DMS53 treated with DMSO at 0.1 percent for 48 hours (cell line): ENCODE results near the gene ALG14.

Experiments
- DNase-seq: peaks from one replicate; lab custom pipeline; 2025; ENCODE audit not compliant: unreplicated experiment; lab: John Stamatoyannopoulos, UW

The ALG14 gene

DNA sequence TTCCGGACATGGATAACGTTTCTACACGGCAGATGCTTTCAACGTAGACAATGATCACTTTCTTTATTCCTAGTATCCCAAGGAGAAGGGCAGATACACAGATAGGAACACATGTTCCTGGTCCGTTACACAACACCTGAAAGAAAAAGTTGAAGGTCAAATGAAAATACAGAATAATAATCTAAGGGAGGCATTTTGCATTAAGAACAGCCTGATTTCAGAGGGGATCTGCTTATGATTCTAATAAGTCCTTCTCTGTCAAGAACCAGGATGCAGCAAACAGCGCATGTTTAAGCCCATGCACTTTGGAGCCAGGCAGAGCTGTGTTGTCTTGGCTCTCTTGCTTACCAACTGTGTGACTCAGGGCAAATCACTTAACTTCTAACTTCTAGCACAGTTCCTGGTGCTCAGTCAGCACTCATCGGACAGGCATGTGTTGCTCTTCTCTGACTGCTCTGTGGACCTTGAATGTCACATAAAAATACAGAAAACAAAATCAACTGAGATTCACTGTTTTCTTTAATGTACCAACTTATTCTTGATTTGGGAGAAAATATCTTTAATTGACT lies 89.5 kb downstream of the ALG14 start:
- no peak for DNase-seq

DNA sequence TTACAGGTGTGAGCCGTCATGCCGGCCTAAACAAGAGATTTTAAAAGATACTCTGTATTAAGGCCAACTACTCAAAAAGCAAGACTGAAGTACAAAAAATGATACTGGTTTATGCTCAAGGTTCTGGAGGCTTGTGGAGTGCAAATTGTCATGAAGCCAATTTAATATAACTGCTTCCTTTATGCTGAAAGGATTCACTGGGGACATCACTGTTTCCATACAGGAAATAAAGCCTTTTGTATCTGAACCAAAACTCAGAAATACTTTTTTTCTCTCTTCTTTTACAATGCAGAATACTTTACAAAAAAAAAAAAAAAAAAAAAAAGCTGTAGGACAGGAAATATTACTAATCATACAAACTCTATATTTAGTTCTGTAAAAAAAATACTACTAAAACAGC lies 90.4 kb downstream of the ALG14 start:
- no peak for DNase-seq

DNA sequence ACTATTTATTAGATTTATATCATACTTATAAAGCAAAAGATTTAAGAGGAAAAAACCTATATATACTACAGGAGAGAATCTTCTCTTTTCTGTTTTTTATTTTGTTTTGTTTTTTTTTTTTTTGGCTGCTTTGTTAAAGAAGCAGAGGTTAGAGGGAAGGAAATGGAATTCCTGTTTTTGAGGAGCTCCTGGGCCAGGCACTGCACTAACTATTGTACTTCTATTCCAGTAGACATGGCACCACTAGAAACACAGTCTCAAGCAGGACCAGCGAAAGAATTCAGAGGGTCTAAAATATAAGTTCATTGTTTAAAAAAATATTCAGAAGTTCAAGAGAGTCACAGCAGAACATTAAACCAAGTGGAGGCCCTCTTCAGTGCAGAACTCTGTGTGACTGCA lies 91.2 kb downstream of the ALG14 start:
- DNase-seq = no peak

DNA sequence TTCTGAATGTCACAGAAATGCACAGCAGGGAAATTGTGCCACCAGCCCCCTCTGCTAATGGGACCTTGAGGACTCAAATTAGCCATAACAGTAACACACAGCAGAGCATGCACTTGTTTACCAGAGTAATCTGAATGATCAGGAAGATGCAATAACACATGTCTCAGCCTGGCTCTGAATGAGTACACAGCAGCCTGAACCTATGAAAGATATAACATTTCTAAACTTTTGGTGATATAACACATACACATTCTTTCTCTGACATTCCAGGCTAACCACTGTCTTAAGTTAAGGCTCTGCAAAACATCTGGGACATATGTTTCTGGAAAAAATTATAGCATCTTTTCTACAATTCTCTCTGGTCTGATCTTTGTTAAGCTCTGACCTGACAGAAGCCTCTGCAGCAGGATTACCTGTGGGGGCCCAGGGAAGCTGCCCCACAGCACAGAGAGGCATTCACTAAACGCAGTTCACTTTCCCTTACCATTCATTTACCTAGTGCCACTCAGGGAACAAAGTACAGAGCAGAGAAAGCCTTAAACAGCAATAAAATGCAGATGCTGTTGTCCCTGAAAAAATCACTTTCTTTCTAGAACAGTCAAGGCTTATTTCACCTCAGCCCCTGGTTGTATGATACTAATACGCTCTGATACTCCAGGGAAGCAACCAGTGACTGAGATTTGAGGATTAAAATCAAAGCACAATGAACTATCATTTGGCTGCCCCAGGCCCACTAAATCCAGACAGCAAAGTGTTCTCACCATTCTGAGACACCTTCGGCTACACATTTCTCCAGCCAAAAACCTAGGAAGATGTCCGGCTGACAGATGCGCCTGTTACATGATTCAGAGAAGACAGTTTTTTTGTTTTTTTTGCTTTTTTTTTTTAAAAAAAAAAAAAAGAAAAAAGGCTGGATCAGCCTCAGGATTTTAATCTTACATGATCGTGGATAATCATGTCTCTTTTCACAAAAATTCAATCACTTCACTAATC lies 91.9 kb downstream of the ALG14 start:
- no peak for DNase-seq

DNA sequence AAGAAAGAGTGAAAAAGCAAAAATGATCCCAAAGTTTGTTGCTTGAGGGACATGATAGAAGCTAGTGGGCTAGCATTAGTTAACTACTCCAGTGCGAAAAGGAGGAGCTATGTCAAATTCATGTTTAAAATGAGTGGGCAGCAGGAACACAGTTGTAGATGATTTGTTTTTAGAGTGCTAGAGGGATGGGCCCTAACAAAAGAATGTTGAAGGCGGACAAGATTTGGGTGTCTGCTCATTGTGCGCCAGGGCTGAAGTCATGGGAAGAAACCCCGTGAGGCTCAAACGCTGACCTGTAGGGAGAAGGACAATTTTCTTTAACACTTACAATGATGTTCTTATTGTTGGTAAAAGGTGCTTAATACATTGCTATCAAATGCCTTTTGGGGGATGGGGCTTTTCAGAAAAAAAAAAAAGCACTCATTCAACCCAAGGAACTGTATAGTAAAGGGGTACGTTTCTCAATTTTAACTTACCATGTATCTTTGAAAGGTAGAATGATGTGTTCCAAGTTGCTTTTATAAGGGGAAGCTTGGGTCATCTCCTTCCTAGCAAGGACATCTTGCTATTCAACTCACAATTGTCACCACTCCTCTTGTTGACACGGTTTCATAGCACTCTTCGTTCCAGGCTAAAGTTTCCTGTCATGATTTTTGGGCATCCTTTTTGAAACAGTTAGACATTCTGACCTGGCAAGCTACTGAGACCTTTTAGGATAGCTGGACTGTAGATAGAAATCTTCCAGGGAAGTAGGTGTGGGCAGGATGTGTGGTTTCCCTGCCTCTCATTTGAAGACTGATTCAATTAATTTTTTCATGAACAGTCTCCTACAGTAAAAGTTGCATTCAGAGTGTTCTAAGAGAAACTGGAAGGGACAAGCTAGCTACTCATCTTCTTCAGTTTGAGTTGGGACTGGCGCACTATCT lies 92.8 kb downstream of the ALG14 start:
- DNase-seq = no peak

DNA sequence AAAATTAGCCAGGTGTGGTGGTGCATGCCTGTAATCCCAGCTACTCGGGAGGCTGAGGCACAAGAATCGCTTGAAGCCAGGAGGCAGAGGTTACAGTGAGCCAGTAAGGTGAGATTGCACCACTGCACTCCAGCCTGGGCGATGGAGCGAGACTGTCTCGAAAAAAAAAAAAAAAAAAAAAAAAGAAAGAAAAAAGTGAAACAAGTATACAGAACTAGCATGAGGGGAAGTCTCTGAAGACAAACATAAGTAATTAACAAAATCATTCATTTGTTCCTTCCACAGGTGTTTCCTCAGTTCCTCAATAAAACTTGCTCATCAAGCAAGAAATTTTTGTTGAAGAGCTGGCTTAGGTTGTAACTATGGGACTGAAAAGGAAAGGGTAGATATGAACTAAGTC lies 93.6 kb downstream of the ALG14 start:
- no peak for DNase-seq

DNA sequence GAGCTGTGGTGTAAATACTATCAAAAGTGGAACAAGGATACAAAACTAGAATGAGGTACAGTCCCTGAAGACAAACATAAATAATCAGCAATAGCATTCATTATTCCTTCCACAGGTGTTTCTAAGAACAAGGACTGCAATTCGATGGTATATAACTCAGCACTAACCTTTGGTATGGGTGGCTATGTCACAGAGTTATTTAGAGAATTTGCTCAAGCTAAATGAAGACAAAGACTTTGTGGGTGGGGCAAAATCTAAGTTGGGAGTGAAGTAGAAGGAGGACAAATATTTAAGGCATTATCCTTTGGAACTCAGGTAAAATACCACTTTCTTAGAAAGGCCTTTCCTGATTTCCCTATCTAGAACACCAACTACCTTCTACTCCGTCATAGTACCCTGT lies 94.3 kb downstream of the ALG14 start:
- no peak for DNase-seq

DNA sequence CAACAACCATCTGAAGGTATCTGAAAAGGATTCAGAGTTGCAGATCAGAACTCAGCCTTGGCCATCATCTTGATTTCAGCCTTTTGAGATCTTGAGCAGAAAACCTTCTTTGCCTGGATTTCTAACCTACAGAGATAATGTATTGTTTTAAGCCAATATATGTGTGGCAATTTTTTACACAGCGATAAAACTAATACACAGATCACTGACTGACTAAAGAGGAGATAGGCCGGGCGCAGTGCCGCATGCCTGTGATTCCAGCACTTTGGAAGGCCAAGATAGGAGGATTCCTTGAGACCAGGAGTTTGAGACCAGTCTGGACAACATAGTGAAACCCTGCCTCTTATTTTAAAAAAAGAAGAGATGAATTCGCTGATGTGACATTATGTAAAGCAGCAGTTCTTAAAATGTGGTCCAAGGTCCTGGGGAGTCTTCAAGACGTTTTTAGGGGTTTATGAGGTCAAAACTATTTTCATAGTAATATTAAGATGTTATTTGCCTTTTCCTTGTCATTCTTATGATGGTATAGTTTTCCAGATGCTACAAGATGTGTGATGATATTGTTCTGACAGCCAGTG lies 95.7 kb downstream of the ALG14 start:
- DNase-seq = no peak

DNA sequence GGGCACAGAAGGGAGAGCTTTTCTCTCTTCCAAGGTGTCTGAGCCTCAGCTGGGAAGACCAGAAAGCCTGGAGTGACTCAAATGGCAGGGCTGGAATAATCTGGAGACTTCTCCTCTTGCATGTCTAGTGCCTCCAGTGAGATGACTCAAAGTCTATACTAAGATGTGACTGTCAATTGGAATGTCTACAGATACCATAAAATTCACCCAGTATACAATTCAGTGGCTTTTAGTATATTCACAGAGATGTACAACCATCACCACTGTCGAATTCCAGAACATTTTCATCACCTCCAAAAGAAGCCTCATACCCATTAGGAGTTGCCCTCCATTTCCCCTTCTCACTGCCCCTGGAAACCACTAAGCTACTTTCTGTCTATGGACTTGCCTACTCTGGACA lies 97.9 kb downstream of the ALG14 start:
- no peak for DNase-seq

DNA sequence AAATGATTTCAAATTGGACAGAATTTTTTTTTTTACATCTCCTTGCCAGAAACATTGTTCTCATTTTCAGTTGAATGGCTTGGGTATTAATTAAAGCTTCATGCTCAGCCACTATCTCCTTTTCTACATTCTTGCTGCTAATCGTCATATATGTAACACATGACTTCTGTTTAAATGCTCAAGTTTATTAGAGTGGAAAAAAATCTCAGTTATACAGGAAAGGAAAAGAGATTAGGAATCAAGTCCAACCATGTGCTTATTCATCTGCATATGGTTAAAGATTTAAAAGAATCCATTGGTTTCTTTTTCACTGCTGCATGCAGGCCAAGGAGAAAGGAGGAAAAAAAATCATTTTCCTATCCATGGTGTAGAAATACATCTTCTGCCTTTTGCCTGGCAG lies 98.5 kb downstream of the ALG14 start:
- DNase-seq = no peak

DNA sequence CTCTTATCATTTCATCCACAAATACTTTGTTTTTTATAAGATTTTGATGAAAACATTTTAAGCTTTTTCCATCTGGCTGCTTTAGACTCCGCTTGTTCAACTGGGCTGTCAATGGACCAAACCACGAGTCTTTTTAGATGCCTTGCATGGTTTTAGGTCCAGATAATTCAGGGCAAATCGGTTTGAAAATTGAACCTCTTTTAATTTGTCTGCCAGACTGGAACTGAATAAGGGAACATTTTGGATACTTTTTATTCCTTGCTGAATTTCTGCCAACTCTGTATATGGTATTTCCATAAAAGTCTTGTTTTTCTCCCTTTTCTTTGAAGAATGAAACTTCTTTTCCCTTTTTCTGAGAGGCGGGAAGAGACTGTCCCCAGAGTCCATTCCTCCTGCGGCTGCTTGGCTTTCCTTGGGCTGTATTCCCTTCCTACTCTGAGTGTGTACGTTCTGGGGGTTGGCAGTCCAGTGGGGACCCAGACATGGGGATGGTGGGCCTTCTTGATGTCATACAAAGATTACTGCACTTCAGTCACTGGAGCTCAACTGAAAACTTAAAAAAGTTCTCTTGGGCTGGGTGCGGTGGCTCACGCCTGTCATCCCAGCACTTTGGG lies 99.3 kb downstream of the ALG14 start:
- DNase-seq = no peak

DNA sequence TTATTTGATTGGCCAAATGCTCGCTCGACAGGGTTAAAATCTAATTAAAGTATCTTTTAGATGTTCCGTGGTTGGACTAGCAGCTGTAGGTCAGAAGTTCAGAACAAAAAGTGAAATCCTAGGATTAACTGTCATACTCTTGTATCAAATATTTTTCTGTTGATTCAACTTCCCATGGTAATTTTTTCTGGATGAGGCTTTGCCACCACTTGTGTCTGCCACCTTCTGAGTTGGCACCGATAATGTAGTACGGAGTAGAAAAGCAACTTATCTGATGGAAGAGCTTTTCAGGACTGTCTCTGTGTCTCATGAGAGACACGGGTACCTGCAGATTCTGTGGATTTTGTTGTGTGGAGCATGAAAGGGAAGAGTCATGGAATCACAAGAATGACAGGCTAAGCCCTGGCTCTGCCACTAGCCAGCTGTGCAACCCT lies 101.2 kb downstream of the ALG14 start:
- DNase-seq = no peak

DNA sequence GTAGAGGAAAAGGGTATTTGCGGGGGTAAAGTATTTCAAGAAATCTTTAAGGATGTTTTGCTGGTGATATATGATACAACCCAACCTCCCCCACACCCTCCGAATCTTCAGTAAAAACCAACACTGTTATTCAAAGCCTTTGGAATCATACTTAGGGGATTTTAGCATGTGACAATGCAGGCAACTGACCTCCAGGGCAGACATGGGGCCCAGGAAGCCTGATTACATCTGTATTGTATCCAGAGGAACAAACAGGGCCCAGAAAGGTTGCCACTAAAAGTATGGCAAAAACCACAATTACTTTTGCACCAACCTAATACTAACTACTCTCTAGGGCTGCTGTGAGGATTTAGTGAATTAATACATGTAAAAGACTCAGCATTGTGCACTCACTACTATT lies 102.0 kb downstream of the ALG14 start:
- no peak for DNase-seq

DNA sequence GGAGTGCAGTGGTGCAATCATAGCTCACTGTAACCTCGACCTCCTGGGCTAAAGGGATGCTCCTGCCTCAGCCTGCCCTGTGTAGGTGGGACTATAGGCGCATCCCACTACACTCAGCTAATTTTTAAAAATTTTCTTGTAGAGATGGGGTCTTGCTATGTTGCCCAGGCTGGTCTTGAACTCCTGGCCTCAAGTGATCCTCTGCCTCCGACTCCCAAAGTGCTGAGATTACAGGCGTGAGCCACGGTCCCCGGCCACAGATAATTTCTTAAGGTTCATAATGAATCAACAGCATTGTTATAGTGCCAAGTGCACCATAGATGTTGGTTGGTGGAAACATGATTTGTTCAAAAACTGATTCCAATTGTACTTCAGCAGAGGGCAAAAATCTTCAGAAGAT lies 103.6 kb downstream of the ALG14 start:
- no peak for DNase-seq

DNA sequence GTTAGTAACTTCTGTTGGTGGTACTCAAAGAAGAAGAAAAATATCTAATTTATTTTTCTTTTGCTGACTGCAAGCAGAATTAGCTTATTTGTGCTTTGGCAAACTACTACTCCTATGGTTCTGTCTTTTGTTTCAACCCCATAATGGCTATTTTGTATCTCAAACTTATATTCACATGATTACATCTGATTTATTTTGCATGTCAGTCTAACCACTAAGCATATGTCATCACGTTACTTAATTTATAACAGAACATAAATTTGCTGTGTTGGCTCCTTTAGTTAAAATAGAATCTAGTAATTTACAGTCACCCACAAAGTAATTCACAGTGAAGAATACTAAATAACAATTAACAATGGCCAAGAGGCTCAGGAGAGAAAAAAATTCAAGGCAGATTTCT lies 106.7 kb downstream of the ALG14 start:
- DNase-seq = no peak

DNA sequence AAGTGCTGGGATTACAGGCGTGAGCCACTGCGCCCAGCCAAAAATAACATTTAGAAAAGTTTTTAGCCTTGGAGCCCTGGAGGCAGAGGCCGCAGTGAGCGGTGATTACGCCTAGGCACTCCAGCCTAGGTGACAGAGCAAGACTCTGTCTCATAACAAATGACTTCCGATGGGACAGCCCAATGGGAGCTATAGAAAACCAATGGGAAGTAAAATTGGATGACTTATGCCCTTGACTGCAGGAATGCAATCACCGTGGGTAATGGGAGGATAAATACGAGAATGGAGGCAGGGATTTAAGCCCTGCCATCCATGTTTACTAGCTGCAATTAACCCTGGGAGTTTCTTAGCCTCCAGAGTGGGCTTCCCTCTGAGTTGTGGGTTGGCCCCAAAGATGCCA lies 108.9 kb downstream of the ALG14 start:
- DNase-seq = no peak

DNA sequence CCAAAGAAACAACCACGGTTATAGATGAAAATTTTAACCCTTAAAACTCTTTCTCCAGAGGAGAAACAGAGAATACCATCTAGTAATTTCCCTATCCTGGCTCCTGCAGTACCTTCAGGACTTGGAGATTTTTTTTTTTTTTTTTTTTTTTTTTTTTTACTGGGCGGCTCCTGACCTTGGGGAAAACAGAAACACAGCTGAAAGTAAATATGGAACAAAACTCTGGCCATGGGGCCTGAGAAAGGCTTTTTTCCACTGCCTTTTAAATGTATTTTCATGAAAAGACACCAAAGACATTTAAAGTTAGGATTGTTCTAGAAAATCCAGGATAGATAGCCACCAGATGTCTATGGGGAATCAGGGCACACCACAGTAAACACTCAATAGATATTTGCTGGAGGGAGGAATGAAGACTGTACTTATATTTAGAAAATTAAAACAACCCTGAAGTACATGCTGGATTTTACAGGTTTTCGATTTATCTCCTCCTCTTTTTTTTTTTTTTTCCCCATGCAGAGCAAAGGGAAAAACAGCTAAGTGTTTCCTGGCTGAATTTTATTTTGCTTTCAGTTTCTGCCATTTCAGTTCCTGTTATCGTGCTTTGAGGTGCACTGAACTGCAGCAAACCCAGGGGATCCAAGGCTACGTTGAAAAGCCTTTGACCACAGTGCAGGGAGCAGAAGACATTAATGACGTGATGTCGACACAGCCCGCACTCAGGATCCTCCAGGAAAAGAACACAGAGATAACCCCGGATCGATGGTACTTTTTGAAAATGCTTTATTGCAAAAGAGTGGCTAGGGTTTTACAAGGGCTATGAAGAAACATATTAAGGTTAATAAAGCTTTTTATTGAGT lies 110.1 kb downstream of the ALG14 start:
- DNase-seq = peak; percentile 92

DNA sequence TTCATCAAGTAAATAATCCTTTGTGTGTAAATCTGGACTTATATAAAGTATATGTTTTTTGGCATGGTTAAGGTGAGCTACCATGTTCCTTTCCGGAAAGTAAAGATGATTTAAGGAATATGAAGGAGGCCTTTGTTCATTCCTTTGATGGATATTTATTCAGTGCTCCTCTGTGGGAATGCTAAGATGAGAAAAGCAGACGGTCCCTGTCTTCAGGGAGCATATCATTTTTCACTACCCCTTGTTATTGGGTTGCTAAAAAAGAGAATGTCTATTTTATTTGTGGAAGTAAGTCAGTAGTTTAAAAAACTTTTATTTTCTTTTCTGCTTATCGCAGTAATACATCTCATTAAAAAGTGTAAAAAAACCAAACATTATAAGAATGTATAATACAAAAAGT lies 110.8 kb downstream of the ALG14 start:
- no peak for DNase-seq

DNA sequence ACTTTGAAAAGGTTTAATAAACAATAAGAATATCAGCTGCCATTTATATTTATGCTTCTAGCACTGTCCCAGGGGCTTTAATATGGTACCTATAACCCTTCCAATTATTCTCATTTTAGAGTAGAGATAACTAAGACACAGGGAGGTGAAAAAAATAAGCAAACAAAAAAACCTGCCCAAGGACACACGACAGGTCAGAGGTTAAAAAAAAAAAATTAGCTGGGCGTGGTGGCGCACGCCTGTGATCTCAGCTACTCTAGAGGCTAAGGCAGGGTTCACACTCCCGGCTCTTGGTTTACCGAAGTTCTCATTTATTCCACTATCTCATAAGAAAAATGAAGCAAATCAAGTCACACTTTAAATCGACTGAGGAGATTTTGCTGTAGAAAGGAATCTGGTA lies 111.2 kb downstream of the ALG14 start:
- DNase-seq = no peak

DNA sequence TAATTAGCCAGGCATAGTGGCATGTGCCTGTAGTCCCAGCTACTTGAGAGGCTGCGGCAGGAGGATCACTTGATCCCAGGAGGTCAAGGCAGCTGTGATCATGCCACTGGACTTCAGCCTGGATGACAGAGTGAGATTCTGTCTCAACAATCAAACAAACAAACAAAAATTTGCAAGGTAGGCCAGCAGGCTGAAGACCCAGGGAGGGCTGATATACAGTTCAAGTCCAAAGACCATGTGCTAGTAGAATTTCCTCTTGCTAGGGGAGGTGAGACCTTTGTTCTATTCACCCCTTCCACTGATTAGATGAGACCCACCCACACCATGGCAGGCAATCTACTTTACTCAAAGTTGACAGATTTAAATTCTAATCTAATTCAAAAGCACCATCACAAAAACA lies 114.7 kb downstream of the ALG14 start:
- no peak for DNase-seq
